Peyer's patch (tissue), 4 donors: ENCODE results near the gene MAN1A1.

Source experiments
- POLR2A ChIP-seq, 2 donors: fragments of 450-650 bp; IDR thresholded peaks; one replicate each; pipeline ENCODE4 v1.5.1; 2017; ENCODE audit warnings: antibody characterized with exemption in 2 of 2, mild to moderate bottlenecking in 2 of 2, moderate library complexity in 2 of 2
- TF ChIP-seq, protein P1 (sequence below), 6 experiments: fragments of 450-650 bp in 4 of 6; fragments of 200-600 bp in 2 of 6; sonication (generic) in 1 of 6; IDR thresholded peaks; one replicate each; pipeline ENCODE4 v1.5.1; 2017 to 2019; ENCODE audit warnings: antibody characterized with exemption in 6 of 6, mild to moderate bottlenecking in 3 of 6, moderate library complexity in 1 of 6

DNA sequence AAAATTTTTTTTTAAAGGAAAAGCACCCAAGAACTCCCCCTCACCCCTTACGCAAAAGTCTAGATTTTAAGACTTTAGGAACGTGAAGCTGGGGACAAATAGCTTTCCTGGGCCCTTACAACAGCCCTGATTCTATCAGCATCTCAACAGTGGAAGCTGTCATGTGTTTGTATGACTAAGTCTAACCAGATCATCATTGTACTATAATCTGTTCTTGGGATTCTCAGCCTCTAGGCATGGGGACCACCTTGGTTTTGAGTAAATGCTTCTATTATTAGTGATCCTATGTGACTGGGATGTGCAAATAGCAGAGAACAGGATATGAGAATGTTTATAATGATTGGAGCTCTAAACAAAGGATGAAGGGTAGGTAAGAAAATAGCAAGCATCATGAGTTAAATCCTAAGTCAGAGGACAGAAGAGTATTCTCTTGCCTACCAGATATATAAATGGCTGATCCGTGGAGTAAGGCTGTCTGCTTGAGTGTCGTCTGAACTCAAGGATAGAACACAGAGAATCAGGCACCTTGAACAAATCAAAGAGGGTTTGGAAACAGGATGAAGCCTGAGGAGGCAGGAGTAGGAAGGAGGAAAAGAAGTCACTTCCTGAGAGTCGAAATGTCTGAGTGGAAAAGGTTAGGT lies 165.4 kb downstream of the MAN1A1 start:
- TF ChIP-seq, protein P1, sequence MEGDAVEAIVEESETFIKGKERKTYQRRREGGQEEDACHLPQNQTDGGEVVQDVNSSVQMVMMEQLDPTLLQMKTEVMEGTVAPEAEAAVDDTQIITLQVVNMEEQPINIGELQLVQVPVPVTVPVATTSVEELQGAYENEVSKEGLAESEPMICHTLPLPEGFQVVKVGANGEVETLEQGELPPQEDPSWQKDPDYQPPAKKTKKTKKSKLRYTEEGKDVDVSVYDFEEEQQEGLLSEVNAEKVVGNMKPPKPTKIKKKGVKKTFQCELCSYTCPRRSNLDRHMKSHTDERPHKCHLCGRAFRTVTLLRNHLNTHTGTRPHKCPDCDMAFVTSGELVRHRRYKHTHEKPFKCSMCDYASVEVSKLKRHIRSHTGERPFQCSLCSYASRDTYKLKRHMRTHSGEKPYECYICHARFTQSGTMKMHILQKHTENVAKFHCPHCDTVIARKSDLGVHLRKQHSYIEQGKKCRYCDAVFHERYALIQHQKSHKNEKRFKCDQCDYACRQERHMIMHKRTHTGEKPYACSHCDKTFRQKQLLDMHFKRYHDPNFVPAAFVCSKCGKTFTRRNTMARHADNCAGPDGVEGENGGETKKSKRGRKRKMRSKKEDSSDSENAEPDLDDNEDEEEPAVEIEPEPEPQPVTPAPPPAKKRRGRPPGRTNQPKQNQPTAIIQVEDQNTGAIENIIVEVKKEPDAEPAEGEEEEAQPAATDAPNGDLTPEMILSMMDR (IDR thresholded peaks at IDR 0.05) = no peak
- no peak for TF ChIP-seq POLR2A (IDR thresholded peaks at IDR 0.05)
